ENCODE data around the gene FGB.

- TF ChIP-seq POLR2AphosphoS5 (IDR thresholded peaks at IDR 0.05), result no peak
- TF ChIP-seq CTCF (IDR thresholded peaks at IDR 0.05), result no peak
- no peak for TF ChIP-seq POLR2A (IDR thresholded peaks at IDR 0.05)
Observed at GRCh38 chr4:154521607-154522006, 41.2 kb upstream of the FGB start.

All from stomach (tissue), 4 donors.